Right lobe of liver (tissue), 4 donors: ENCODE measurements around the gene ZFX.

Source experiments
- POLR2A ChIP-seq: fragments of 450-650 bp; IDR thresholded peaks from one replicate; pipeline ENCODE4 v1.6.1; 2017; ENCODE audit warnings: antibody characterized with exemption, mild to moderate bottlenecking
- TF ChIP-seq, protein P1 (sequence below), 4 donors: fragments of 200-600 bp in 3 of 4; fragments of 450-650 bp in 1 of 4; IDR thresholded peaks; one replicate each; pipeline versions ENCODE4 v1.5.1 to v1.8.0; 2016 to 2022; ENCODE audit warnings: antibody characterized with exemption in 4 of 4, mild to moderate bottlenecking in 2 of 4
- donor health status: DM: no; HTN: no; CAD: no.
- donor health status: DM: no; HTN: no; CAD: no.
- donor health status: DM: no; HTN: yes; CAD: no.

DNA sequence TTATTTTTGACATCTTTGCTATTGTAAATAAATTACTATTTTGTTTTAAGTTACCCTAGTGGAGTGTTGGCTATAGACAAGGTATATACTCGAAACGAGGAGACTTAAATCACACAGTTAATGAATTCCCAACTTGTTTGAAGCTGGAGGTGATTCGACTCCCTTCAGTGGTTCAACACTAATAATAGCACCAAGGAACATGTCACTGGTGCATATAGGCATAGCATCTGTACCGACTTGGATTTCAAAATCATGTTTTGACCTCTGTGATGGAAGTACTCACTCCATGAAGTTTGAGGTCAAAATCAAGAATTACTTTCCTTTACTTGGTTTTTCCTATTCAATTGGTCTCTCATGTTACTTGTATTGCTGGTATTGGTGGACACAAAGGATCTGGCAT, 66.5 kb downstream of the ZFX start:
- TF ChIP-seq, protein P1, sequence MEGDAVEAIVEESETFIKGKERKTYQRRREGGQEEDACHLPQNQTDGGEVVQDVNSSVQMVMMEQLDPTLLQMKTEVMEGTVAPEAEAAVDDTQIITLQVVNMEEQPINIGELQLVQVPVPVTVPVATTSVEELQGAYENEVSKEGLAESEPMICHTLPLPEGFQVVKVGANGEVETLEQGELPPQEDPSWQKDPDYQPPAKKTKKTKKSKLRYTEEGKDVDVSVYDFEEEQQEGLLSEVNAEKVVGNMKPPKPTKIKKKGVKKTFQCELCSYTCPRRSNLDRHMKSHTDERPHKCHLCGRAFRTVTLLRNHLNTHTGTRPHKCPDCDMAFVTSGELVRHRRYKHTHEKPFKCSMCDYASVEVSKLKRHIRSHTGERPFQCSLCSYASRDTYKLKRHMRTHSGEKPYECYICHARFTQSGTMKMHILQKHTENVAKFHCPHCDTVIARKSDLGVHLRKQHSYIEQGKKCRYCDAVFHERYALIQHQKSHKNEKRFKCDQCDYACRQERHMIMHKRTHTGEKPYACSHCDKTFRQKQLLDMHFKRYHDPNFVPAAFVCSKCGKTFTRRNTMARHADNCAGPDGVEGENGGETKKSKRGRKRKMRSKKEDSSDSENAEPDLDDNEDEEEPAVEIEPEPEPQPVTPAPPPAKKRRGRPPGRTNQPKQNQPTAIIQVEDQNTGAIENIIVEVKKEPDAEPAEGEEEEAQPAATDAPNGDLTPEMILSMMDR (IDR thresholded peaks at IDR 0.05): no peak
- TF ChIP-seq POLR2A: no peak
